GM18909 (cell line): ENCODE data around the gene FRY.

Experiments used
- ATAC-seq: cut with Tn5 transposase; IDR thresholded peaks from one replicate; pipeline ENCODE4 v1.9.1; 2021; ENCODE audit warnings: mild to moderate bottlenecking; ENCODE audit not compliant: unreplicated experiment, poor library complexity

Gene FRY

DNA sequence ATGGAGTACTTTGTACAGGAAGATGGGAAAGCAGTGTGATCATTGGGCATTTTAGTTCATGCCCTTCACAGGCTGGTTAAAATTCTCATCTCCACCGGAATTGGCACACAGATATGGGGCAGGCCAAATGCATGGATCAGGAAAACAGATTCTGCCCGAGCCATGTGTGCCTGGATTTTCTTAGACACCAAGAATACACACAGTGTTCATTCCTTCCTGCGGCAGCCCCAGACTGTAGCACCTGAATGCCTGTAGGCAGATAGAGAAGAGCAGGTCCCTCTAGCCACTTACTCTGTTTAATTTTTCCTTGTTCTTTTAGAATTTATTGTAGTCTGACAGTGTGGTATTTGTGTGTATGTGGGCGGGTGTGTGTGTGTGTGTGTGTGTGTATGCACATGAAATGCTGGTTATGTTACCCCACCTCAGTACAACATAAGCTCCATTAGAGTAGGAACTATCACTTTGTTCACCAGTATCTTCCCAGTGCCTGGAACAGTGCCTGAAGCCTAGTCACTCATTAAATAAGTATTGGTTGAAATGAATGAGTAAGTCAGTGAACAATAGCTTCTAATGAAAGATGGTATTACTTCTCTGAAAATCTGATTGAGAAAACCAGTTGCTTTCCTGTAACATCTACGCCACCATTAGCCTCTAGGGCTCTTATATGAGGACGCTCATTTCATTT is 41.7 kb downstream of the FRY start:
- ATAC-seq: no peak

DNA sequence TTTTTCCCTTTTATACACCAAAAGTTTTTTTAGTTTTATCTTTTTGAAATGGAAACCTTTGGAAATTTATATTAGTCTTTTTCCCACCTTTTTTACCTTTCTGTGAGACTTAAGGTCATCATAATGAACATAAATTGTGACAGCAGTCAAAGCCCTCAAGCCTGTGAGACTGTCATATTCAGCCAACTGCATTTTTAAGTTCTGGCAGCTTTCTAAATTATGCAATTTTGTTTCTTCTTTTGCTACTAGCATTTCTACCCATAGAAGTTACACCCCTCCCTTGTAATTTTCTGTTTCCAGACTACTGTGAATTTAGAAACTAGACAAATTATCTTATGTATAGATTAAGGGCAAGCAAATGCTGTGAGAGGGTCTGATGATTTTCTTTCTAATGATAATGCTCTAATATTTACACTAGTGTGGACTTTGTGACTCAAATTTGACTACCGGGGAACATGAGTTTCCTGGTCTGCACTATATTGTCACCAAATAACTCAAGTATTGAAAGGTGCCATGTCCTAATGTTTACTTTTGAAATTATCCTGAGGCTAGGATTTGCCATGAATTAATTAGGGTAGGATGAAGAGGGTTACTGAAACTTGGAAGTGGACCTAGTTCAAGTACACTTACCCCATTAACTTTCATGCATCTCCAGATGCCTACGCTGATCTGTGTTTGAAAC is 43.7 kb downstream of the FRY start:
- no peak for ATAC-seq

DNA sequence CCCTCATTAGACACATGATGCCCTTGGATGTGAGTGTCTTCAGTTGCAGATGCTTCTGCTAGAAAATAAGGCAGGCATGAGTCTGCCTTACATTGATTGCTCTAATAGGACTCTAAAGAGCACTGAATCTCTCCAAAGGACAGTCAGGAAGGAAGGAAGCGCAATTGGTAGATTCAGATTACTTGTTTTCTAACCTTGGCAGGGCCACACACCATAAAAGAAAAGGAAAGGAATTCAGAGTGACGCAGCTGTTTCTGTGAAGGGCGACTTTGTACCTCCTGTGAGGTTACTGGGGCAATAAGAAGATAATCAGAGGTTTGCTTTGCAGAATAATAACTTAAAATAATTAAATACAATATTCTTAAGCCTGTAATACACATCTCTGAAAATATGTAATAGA is 48.0 kb downstream of the FRY start:
- no peak for ATAC-seq

DNA sequence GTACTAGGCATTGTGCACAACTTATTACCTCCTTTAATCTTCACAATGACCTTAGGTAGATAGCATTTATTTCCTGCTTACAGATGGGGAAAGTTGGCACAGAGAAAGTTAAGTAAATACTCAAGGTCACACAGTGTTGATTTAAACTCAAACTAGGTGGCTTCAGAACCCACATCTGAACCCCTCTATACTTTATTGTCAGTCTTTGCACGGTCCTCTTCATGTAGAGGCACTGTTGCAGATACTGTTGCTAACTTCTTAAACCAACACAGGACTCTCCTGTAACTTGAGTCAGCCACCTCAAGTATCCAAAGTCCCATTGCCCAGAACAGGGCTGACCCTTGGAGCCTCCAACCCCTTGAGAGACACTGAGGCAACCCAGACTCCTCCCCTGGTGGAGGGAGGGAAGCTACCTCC is 48.8 kb downstream of the FRY start:
- no peak for ATAC-seq

DNA sequence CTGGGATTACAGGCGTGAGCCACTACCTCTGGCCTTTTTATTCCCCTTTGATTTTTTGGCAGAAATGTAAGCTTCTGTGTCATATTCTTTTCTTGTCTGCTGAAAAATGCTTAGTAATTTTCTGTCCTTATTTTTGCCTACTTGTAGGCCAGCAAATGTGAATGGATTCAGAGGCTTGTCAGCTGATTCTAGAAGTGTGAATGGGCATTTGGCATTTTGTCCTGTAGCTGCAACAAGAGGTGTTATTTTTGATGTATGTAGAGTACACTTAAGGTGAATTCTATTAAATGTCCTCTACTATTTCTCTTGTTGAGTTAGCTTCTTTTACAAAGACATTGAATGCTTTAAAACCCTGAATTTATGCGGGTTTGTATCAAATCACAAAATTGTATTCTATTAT is 50.0 kb downstream of the FRY start:
- no peak for ATAC-seq

DNA sequence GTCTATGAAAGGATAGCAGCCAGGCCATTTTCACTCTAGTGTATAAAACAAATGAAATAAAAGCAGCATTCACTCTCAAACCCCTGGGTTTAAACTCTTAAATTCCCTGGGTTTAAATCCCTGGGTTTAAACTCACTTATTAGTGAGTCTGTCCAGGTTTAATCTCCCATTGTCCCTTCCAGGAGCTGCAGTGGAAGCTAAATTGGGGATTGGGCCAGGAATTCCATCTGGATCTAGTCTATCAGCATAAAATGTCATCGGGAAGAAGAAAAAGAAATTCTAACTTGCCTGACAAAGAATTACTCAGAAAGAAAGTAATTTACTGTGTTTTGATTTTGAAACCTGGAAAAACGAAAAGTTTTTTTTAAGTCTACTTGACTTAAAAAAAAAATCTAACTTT is 54.8 kb downstream of the FRY start:
- ATAC-seq: no peak

DNA sequence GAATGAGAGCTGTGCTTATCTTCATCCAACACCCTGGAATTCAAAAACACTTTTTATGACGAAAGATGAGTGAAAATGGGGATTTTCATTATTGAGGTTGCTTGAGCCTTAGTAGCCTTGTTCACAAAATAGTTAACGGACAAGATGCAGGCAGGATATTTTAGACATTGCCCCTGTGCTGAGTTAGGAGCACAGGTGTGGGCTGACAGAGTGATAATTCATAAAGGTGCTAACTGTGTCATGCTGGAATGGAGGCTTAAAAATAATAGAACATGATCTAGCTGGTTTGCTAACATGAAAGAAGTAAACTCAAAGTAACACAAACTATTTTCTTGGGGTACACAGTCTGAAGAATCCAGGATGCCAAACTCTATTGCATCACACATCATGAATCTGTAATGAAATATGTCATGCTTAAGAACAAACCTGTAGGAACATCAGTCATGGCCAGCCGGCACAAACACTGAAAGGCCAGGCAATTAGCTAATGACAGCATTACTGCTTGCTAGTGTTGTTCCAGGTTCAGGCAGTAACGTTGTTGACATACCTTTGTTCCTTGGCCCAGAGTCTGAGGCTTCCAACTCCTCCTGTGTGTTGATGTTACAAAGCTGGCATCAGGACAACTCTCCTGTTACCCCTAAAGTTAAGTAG is 55.3 kb downstream of the FRY start:
- ATAC-seq: no peak

DNA sequence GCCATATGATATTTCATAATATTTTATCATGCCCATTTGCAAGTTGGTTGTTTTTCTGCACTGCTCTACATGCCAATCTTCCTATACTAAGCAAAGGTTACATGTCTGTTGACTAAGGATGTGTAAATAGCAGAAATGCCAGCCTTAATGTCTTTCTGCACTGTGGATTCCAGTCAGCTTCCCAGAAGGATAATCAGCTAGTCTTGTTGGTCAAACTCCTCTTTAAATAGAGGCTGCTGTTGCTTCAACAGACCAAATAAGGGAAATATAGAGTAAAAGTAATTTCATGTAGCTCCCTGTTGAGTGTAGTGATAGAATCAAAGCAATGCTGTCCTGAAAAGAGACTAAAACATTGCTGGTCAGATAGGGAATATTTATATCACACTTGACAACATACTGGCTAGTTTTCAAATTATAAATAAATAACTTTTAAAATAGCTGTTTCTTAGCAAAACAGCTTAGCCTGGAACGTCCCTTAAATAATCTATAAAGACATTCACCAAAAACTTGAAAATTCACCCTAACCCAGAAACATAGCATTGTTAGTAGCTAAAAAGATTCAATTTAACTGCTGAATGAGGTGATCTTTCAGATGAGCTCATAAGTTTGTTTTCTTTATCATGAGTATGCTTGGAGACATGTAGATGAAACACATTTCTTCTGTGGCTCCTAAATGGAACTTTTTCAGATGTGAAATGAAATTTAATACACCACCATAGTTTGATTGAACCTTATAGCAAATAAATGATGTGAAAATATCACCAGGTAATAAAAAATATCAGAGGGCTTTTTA is 56.6 kb downstream of the FRY start:
- no peak for ATAC-seq

DNA sequence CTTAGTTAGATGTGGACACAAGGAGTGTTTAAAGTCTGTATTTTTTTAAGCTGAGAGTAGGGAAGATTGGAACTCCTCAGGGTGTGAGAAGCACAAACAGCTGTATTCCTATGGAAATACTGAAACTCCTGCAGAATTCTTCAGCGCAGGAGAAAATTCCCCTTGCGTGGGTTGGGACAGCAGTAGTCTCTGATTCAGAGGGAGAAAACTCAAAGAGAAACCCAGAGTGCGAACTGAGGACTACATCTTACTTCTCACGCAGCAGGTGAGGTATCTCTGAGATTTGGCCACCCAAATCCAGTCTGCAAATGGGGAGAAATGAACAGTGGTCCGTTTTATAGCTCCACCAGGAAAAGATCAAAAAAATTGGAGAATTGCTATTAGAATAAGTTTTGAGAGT is 60.9 kb downstream of the FRY start:
- no peak for ATAC-seq

DNA sequence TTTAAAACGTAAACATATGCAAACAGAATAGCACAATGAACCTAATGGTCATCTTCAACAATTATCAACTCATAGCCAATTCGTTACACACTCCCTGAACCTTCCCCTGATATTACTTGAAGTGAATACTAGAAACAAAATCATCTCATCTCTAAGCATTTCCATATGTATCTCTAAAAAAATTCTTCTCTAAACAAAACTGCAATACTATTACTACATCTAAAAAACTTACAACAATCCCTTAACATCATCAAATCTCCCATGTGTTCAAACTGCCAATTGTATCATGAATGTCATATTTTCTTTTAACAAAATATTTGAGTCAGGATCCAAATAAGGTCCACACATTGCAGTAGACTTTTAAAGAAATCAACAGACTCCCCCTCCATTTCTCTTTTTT is 61.4 kb downstream of the FRY start:
- no peak for ATAC-seq

DNA sequence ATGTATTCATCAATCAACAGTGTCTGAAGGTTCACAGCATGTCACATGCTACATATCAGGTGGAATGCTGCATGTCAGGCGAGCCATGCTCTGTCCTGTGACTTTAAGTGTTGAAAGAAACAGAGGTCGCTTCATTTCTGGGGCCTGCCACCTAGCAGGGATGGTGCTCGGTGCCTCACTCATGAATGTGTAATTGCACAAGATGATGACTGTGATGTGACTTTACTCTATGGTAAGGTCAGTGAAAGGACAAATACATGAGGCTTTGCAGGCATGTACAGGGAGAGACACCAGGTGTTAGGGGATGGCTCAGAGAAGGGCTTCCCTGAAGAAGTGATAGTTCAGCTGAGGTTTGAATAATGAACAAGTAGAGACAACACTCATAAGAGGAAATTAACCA is 66.7 kb downstream of the FRY start:
- no peak for ATAC-seq

DNA sequence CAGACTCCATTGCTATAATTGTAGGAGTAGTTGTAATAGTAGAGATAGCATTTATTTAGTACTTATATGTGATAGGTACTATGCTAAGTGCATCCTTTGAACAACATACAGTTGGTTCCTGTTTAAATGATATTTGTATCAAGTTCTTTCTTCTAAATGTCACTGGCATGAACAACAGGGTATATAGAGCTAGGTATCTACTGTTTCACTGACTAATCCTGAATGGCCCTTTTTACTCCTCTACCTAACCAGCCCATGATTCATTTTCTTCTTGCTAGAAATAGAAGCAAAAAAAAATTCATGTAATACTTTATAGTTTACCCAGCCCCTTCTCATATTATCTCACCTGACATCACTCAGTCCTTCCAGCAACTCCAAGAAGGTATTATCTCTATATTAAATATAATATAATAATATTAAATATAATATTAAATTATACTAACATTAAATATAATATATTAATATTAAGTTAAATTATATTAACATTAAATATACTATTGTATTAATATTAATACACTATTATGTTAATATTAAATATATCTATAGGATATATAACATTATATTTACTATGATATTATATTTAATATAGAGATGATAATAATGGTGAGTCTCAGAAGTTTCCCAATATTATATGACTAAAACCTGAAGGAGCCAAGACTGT is 74.2 kb downstream of the FRY start:
- no peak for ATAC-seq

DNA sequence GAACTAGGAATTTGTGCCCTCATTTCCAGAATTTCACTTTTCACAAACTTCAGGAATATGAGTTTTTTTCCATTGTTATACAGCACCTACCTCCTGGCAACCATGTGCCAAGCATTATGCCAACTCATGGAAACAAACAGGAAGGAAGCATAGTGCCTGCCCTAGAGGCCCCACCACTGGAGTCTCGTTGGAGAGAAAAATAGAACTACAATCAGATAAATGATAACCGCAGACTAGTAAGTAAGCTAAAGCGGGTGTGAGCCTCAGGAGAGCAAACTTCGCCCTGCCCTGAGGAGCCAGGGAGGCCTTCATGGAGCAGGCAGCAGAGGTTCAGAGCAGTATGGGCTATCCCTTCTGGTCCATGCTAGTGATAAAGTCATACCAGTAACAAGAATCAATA is 75.9 kb downstream of the FRY start:
- ATAC-seq: no peak

DNA sequence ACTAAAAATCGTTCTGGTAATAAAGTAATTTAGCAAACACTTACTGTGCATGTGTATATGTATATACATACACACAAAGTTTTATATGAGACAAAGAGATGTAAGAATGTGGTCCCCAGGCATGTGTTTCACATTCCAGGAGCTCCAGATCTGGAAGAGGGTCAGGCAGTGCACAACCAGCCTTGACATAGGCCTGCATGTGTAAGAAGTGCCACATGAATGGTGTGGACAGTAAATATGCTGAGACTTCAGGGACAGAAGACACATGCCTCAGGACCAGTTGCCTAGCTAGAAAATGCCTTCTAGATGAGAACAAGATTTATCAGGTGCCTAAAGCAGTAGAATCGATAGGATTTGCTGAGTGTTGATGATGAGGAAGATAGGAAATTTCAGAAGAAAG is 76.4 kb downstream of the FRY start:
- ATAC-seq: no peak

DNA sequence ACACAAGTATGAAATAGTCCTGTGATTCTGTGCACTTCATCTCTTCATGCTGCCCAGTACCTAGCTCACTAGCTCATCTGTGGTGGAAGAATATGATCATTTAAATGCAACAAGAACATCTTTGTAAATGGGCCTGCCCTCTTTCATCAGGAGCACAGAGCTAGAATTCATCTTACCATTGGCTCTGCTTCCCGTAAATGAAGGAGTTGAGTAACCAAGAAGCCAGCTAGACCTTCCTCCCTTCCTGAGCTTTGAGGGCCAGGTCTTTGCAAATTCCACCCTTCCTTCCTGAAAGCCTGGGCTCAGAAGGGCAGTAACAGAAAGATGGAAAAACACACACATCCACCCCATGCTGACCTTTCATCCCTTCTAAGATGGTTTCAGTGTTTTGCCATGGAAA is 82.0 kb downstream of the FRY start:
- no peak for ATAC-seq

DNA sequence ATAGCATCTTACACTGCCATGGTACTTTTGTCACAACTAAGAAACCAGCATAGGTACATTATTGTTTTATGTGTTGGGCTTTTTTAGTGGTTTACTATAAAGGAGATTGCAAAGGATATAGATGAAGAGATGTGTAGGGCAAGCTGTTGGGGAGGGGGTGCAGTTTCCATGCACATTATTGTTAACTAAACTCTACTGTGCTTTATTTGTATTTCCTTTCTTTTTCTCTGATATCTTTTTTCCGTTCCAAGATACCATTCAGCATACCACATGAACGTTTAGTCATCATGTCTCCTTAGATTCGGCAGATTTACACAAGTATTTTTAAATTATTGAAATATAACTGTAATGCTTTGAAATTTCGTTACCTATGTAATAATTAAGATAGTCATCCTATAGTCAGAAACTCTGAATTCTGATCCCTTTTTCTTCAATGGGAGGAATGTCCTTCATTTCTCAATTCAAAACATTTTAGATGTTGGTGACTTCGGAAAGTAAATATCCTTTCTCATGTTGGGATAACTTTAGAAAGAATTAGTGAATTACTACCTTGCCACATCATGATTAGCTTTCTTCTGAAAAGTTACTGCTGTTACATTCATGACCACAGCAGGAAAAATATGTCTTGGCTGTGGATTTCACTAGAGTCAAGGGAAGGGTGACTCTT is 82.8 kb downstream of the FRY start:
- ATAC-seq: no peak

DNA sequence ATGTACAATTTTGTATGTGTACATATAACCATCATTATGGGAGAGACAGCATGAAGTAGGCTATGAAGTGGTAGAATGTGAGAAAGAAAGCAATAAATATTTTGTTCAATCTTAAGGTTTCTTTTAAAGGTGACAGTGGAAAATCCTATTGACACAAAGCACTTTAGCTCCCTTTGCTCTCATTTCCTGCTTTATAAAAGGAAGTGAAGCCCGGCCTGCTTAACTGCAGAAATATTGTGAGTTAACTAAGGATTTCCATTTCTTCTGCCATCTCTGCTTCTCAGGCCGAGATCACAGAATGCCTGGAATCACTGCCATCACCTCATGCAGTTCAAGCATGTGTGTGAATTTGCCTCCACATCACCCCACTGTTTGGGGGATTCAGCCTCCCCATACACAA is 83.5 kb downstream of the FRY start:
- ATAC-seq: no peak

DNA sequence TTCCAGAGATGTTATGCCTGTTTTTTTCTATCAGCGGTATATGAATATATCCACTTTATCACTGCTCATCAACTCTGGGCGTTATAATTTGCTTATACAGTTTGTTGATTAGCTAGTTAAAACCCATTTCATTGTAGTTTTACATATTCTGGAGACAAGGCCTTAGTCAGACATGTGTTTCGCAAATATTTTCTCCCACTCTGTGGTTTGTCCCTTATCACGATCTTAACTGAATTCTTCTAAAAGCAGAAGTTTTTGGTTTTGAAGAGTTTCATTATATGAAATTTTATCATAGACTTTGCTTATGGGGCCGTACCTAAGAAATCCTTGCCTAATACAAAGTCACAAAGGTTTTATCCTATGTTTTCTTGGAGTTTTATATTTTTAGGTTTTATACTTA is 84.6 kb downstream of the FRY start:
- no peak for ATAC-seq

DNA sequence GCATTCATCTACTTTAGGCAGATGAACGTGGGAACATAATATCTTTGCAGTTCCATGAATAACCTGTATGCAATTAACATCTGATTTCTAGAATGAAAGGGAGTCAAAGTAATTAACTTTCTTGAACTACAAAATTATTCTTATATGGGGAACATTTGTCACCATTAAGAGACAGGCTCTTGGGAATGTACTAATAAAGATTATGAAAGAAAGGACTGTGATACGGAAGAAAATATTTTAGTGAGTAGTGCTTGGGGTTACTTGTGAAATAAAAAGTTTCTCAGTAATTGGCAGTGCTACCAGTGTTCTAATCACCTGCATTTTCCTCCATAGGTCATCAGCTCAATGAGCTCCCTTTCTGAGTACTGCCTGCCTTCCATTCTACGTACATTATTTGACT is 85.4 kb downstream of the FRY start:
- ATAC-seq: no peak

DNA sequence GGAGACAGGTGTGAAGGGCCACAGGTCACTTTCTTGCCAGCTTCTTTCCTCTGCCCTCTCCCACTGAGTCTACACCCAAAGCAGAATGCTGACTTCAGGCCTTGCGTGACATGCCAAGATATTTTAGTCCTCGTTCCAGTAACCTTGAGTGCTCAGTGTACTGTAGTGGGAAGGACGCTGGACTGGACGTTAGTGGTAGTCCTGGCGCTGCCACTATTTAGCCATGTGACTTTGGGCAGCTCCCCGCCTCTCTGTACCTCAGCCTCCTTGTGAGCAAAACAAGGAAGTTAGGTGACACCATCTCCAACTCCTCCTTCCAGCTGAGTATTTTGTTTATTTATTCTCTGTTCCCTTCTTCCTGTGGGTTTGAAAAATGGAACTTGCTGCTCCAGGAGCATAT is 86.1 kb downstream of the FRY start:
- ATAC-seq: no peak
